ENCODE results near the gene RRAD. TPM values are rescaled to one million over a fixed set of nuclear protein-coding genes. Genes with fewer than 3 reads are reported as not detected.
A peak's percentile ranks its signal among the peaks of the same experiment; 100 is the strongest.
"Not testable (repeated sequence)": the region's sequence is repeated elsewhere in the genome, so short reads cannot be mapped to it uniquely, and the experiment has no call there.

Gene RRAD
- total RNA-seq, 2 experiments from 2014 or later: 1.0 to 1.3 TPM

GRCh38 chr16:66948837-66949225 lies 23.5 kb upstream of the RRAD start:
- CTCF ChIA-PET: interaction anchor here (1.8 kb wide), 1 partner anchor 69 kb away, joined by 6 read pairs; no protein-coding TSS in a partner anchor
- Mint-ChIP-seq H3K4me1 (peaks cover 37% of the 10 kb centered on the region), H3K4me3 (peak overlapping the region; percentile 83), H3K9me3 (peaks cover 9% of the 10 kb centered on the region), H3K27me3 (peaks cover 25% of the 10 kb centered on the region), H3K36me3 (ENCODE audit: low read depth) (peaks cover 7% of the 10 kb centered on the region), H3K27ac (no peak overlapping the region)
- no peak for DNase-seq
- POLR2A ChIA-PET: no interaction called here

- peak overlapping the region; percentile 83 for H3K4me3 Mint-ChIP-seq
- no peak for DNase-seq
- H3K9me3 Mint-ChIP-seq: peaks cover 9% of the 10 kb centered on the region
- peaks cover 24% of the 10 kb centered on the region for H3K27me3 Mint-ChIP-seq
- peaks cover 36% of the 10 kb centered on the region for H3K4me1 Mint-ChIP-seq
- POLR2A ChIA-PET: interaction anchor here (1.2 kb wide), 1 partner anchor 15 kb away, joined by 3 read pairs; no protein-coding TSS in a partner anchor
- CTCF ChIA-PET: interaction anchor here (1.1 to 2.1 kb wide), 7 partner anchors 67 to 533 kb away, joined by 3 to 8 read pairs (median 3); partner anchors contain the start of genes ATP6V0D1, B3GNT9, FBXL8 and PDP2
- peaks cover 9% of the 10 kb centered on the region for H3K36me3 Mint-ChIP-seq (ENCODE audit: low read depth)
- no peak overlapping the region for H3K27ac Mint-ChIP-seq
Observed at GRCh38 chr16:66948134-66948836, 22.9 kb upstream of the RRAD start.

GRCh38 chr16:66947302-66948065 lies 22.1 kb upstream of the RRAD start:
- POLR2A ChIA-PET: interaction anchor here (1.2 to 1.3 kb wide), 2 partner anchors 14 to 55 kb away, joined by 3 to 5 read pairs; no protein-coding TSS in a partner anchor
- Mint-ChIP-seq H3K27ac (no peak overlapping the region), H3K27me3 (peaks cover 24% of the 10 kb centered on the region)

GRCh38 chr16:66946974-66947301 lies 21.6 kb upstream of the RRAD start:
- Mint-ChIP-seq H3K9me3 (peaks cover 9% of the 10 kb centered on the region), H3K27me3 (peaks cover 24% of the 10 kb centered on the region), H3K27ac (no peak overlapping the region), H3K36me3 (ENCODE audit: low read depth) (peaks cover 21% of the 10 kb centered on the region), H3K4me3 (peak overlapping the region; percentile 83), H3K4me1 (peaks cover 36% of the 10 kb centered on the region)
- CTCF ChIA-PET: interaction anchor here (0.6 to 2.1 kb wide), 17 partner anchors 9 to 534 kb away, joined by 3 to 8 read pairs (median 3); partner anchors contain the start of genes ATP6V0D1, B3GNT9, FBXL8 and PDP2
- no peak for DNase-seq
- POLR2A ChIA-PET: interaction anchor here (1.1 to 1.3 kb wide), 4 partner anchors 12 to 208 kb away, joined by 3 to 5 read pairs (median 3); partner anchors contain the start of gene CIAO2B

More at GRCh38 chr16:66947302-66948065, 22.1 kb upstream of the RRAD start:
- peak overlapping the region; percentile 83 for H3K4me3 Mint-ChIP-seq
- peak; percentile 88 for DNase-seq
- H3K4me1 Mint-ChIP-seq: peaks cover 36% of the 10 kb centered on the region
- CTCF ChIA-PET: interaction anchor here (0.5 to 2.1 kb wide), 18 partner anchors 10 to 534 kb away, joined by 3 to 8 read pairs (median 3); partner anchors contain the start of genes ATP6V0D1, B3GNT9, FBXL8 and PDP2
- peaks cover 9% of the 10 kb centered on the region for H3K9me3 Mint-ChIP-seq
- peaks cover 15% of the 10 kb centered on the region for H3K36me3 Mint-ChIP-seq (ENCODE audit: low read depth)

GRCh38 chr16:66946541-66946940 lies 21.2 kb upstream of the RRAD start:
- Mint-ChIP-seq H3K27ac (no peak overlapping the region), H3K4me1 (peaks cover 34% of the 10 kb centered on the region), H3K4me3 (no peak overlapping the region), H3K9me3 (peaks cover 5% of the 10 kb centered on the region), H3K27me3 (peaks cover 21% of the 10 kb centered on the region), H3K36me3 (ENCODE audit: low read depth) (peaks cover 23% of the 10 kb centered on the region)
- ChIA-PET CTCF (interaction anchor here (1.4 to 2.1 kb wide), 2 partner anchors 65 to 314 kb away, joined by 4 to 8 read pairs; partner anchors contain the start of gene PDP2), POLR2A (interaction anchor here (1.1 to 1.3 kb wide), 3 partner anchors 12 to 209 kb away, joined by 3 to 5 read pairs (median 3); partner anchors contain the start of gene CIAO2B)
- no peak for DNase-seq

GRCh38 chr16:66945939-66946338 lies 20.6 kb upstream of the RRAD start:
- ChIA-PET CTCF (interaction anchor here (2.1 kb wide), 1 partner anchor 65 kb away, joined by 8 read pairs; the partner anchor contains the start of gene PDP2), POLR2A (interaction anchor here (1.1 to 1.3 kb wide), 3 partner anchors 11 to 209 kb away, joined by 3 to 5 read pairs (median 3); partner anchors contain the start of gene CIAO2B)
- Mint-ChIP-seq H3K4me3 (no peak overlapping the region), H3K36me3 (ENCODE audit: low read depth) (peaks cover 20% of the 10 kb centered on the region), H3K4me1 (peaks cover 29% of the 10 kb centered on the region), H3K27ac (no peak overlapping the region), H3K9me3 (no peaks in the 10 kb centered on the region), H3K27me3 (peaks cover 16% of the 10 kb centered on the region)
- no peak for DNase-seq

GRCh38 chr16:66944971-66945370 lies 19.6 kb upstream of the RRAD start:
- ChIA-PET POLR2A (interaction anchor here (1.1 kb wide), 1 partner anchor 30 kb away, joined by 3 read pairs; no protein-coding TSS in a partner anchor), CTCF (interaction anchor here (1.0 to 1.1 kb wide), 2 partner anchors 50 to 215 kb away, joined by 3 to 4 read pairs; partner anchors contain the start of genes FBXL8 and TRADD)
- H3K9me3 Mint-ChIP-seq, H3K27ac Mint-ChIP-seq, H3K4me3 Mint-ChIP-seq, DNase-seq: not testable (repeated sequence)
- H3K36me3 Mint-ChIP-seq (ENCODE audit: low read depth): peaks cover 20% of the 10 kb centered on the region
- H3K4me1 Mint-ChIP-seq: peaks cover 23% of the 10 kb centered on the region
- peaks cover 16% of the 10 kb centered on the region for H3K27me3 Mint-ChIP-seq

GRCh38 chr16:66944054-66944441 lies 18.7 kb upstream of the RRAD start:
- H3K4me1 Mint-ChIP-seq: peaks cover 17% of the 10 kb centered on the region
- H3K36me3 Mint-ChIP-seq (ENCODE audit: low read depth): peaks cover 24% of the 10 kb centered on the region
- ChIA-PET CTCF (interaction anchor here (0.6 to 1.1 kb wide), 7 partner anchors 9 to 484 kb away, joined by 3 to 6 read pairs (median 3); partner anchors contain the start of genes DYNC1LI2, FBXL8 and TRADD), POLR2A (interaction anchor here (1.1 to 2.2 kb wide), 2 partner anchors 11 to 30 kb away, joined by 3 to 11 read pairs; partner anchors contain the start of gene CIAO2B)
- peaks cover 9% of the 10 kb centered on the region for H3K27me3 Mint-ChIP-seq
- no peak overlapping the region for H3K27ac Mint-ChIP-seq
- no peak overlapping the region for H3K4me3 Mint-ChIP-seq
- H3K9me3 Mint-ChIP-seq: no peaks in the 10 kb centered on the region
- no peak for DNase-seq

GRCh38 chr16:66943426-66944053 lies 18.2 kb upstream of the RRAD start:
- no peak overlapping the region for H3K27ac Mint-ChIP-seq

GRCh38 chr16:66942981-66943380 lies 17.6 kb upstream of the RRAD start:
- ChIA-PET CTCF (interaction anchor here (0.9 to 1.2 kb wide), 2 partner anchors 10 to 212 kb away, joined by 3 read pairs; no protein-coding TSS in a partner anchor), POLR2A (interaction anchor here (0.9 to 2.2 kb wide), 2 partner anchors 9 to 212 kb away, joined by 3 to 11 read pairs; partner anchors contain the start of gene CIAO2B)
- Mint-ChIP-seq H3K4me3 (no peak overlapping the region), H3K27ac (no peak overlapping the region), H3K9me3 (no peaks in the 10 kb centered on the region), H3K4me1 (peaks cover 8% of the 10 kb centered on the region), H3K27me3 (no peaks in the 10 kb centered on the region), H3K36me3 (ENCODE audit: low read depth) (peaks cover 24% of the 10 kb centered on the region)
- no peak for DNase-seq

More at GRCh38 chr16:66943426-66944053, 18.2 kb upstream of the RRAD start:
- H3K27me3 Mint-ChIP-seq: peaks cover 6% of the 10 kb centered on the region
- POLR2A ChIA-PET: interaction anchor here (0.9 to 2.2 kb wide), 2 partner anchors 10 to 212 kb away, joined by 3 to 11 read pairs; partner anchors contain the start of gene CIAO2B
- H3K9me3 Mint-ChIP-seq: no peaks in the 10 kb centered on the region
- H3K36me3 Mint-ChIP-seq (ENCODE audit: low read depth): peaks cover 24% of the 10 kb centered on the region
- CTCF ChIA-PET: interaction anchor here (0.8 to 1.2 kb wide), 6 partner anchors 9 to 484 kb away, joined by 3 to 5 read pairs (median 3); no protein-coding TSS in a partner anchor
- no peak overlapping the region for H3K4me3 Mint-ChIP-seq
- peaks cover 14% of the 10 kb centered on the region for H3K4me1 Mint-ChIP-seq
- no peak for DNase-seq

GRCh38 chr16:66940236-66940635 lies 14.9 kb upstream of the RRAD start:
- H3K4me3 Mint-ChIP-seq: no peak overlapping the region
- CTCF ChIA-PET: no interaction called here

GRCh38 chr16:66939366-66939765 lies 14.0 kb upstream of the RRAD start:
- Mint-ChIP-seq H3K27ac (no peak overlapping the region), H3K4me3 (no peak overlapping the region), H3K27me3 (no peaks in the 10 kb centered on the region), H3K9me3 (no peaks in the 10 kb centered on the region), H3K4me1 (peaks cover 28% of the 10 kb centered on the region), H3K36me3 (ENCODE audit: low read depth) (peaks cover 30% of the 10 kb centered on the region)
- no peak for DNase-seq
- ChIA-PET POLR2A (no interaction called here), CTCF (no interaction called here)

More at GRCh38 chr16:66940236-66940635, 14.9 kb upstream of the RRAD start:
- Mint-ChIP-seq H3K9me3 (no peaks in the 10 kb centered on the region), H3K4me1 (peaks cover 23% of the 10 kb centered on the region), H3K36me3 (ENCODE audit: low read depth) (peaks cover 29% of the 10 kb centered on the region), H3K27ac (no peak overlapping the region), H3K27me3 (no peaks in the 10 kb centered on the region)
- no peak for DNase-seq
- POLR2A ChIA-PET: no interaction called here

Data from activated CD4-positive, alpha-beta memory T cell treated with anti-CD3 and anti-CD28 coated beads, Interleukin-2, amount 10 ng/mL, durations not matched to agents 7 days and 5 days (primary cell).